RWPE2 (cell line): ENCODE data around the gene CDH20.

Source experiments
- ATAC-seq: fragments of 200-7000 bp; cut with Tn5 transposase; 3 replicates; pipeline ENCODE4 v1.9.1; 2021; ENCODE audit warnings: low read depth
- DNase-seq: peaks from one replicate; pipeline ENCODE4 v3.0.0-alpha.2; 2020; ENCODE audit warnings: low spot score
- H3K27ac ChIP-seq: fragments of 450-650 bp; 2 replicates; pipeline ENCODE4 v1.5.1; 2017; ENCODE audit warnings: mild to moderate bottlenecking; ENCODE audit not compliant: poor library complexity, severe bottlenecking
- H3K27me3 ChIP-seq: fragments of 250-450 bp; sonication (Bioruptor Pico); 2 replicates; pipeline ENCODE4 v1.5.1; 2021; ENCODE audit warnings: mild to moderate bottlenecking, moderate library complexity; ENCODE audit not compliant: insufficient read depth, poor library complexity, severe bottlenecking
- H3K36me3 ChIP-seq: fragments of 250-450 bp; sonication (Bioruptor Pico); 2 replicates; pipeline ENCODE4 v1.5.1; 2020; ENCODE audit warnings: low read depth, mild to moderate bottlenecking, moderate library complexity
- H3K4me1 ChIP-seq: fragments of 250-450 bp; sonication (Bioruptor Pico); 2 replicates; pipeline ENCODE4 v1.5.1; 2021; ENCODE audit warnings: mild to moderate bottlenecking, moderate library complexity; ENCODE audit not compliant: insufficient read depth, poor library complexity, severe bottlenecking
- H3K4me3 ChIP-seq: fragments of 250-450 bp; sonication (Bioruptor Pico); 2 replicates; pipeline ENCODE4 v1.5.1; 2021; ENCODE audit warnings: mild to moderate bottlenecking, moderate library complexity; ENCODE audit not compliant: severe bottlenecking
- H3K9me3 ChIP-seq: fragments of 250-450 bp; sonication (Bioruptor Pico); 2 replicates; pipeline ENCODE4 v1.5.1; 2021; ENCODE audit warnings: mild to moderate bottlenecking, moderate library complexity; ENCODE audit not compliant: severe bottlenecking
- TF ChIP-seq, protein P1 (sequence below): fragments of 450-650 bp; IDR thresholded peaks from one replicate; pipeline ENCODE4 v1.5.1; 2017; ENCODE audit warnings: mild to moderate bottlenecking, moderate library complexity; ENCODE audit not compliant: poor library complexity, severe bottlenecking

Gene CDH20

GRCh38 chr18:61545281-61546245 lies 212.3 kb downstream of the CDH20 start:
- H3K36me3 ChIP-seq, result no peaks in the 10 kb centered on the region
- DNase-seq, result no peak
- no peak for ATAC-seq
- no peaks in the 10 kb centered on the region for H3K27me3 ChIP-seq
- H3K4me3 ChIP-seq, result no peak overlapping the region
- TF ChIP-seq, protein P1, sequence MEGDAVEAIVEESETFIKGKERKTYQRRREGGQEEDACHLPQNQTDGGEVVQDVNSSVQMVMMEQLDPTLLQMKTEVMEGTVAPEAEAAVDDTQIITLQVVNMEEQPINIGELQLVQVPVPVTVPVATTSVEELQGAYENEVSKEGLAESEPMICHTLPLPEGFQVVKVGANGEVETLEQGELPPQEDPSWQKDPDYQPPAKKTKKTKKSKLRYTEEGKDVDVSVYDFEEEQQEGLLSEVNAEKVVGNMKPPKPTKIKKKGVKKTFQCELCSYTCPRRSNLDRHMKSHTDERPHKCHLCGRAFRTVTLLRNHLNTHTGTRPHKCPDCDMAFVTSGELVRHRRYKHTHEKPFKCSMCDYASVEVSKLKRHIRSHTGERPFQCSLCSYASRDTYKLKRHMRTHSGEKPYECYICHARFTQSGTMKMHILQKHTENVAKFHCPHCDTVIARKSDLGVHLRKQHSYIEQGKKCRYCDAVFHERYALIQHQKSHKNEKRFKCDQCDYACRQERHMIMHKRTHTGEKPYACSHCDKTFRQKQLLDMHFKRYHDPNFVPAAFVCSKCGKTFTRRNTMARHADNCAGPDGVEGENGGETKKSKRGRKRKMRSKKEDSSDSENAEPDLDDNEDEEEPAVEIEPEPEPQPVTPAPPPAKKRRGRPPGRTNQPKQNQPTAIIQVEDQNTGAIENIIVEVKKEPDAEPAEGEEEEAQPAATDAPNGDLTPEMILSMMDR, result no peak
- H3K27ac ChIP-seq, result no peak overlapping the region
- peaks cover 7% of the 10 kb centered on the region for H3K4me1 ChIP-seq
- no peaks in the 10 kb centered on the region for H3K9me3 ChIP-seq

DNA sequence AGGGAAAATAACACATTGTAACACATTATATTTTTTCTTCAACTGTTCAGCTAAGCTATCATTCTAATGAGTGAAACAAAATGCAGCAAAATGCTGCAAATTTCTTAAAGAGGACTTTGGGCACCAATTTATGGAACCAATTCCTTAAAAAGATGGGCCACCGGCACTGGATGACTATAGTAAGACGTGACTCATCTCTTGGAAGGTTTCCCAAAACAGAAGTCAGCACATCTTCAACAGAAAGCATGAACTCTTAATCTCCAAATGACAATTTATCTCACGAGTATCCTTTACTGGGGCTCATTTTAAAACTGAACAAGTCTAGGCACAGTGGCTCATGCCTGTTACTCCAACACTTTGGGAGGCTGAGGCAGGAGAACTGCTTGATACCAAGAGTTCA lies 213.4 kb downstream of the CDH20 start:
- Histone ChIP-seq H3K27me3 (no peaks in the 10 kb centered on the region), H3K4me1 (peaks cover 2% of the 10 kb centered on the region), H3K27ac (no peak overlapping the region), H3K36me3 (no peaks in the 10 kb centered on the region), H3K9me3 (no peaks in the 10 kb centered on the region), H3K4me3 (no peak overlapping the region)
- ATAC-seq, result peak; percentile 55; the same call in 2 of the 3 replicates
- TF ChIP-seq, protein P1, result no peak
- no peak for DNase-seq

DNA sequence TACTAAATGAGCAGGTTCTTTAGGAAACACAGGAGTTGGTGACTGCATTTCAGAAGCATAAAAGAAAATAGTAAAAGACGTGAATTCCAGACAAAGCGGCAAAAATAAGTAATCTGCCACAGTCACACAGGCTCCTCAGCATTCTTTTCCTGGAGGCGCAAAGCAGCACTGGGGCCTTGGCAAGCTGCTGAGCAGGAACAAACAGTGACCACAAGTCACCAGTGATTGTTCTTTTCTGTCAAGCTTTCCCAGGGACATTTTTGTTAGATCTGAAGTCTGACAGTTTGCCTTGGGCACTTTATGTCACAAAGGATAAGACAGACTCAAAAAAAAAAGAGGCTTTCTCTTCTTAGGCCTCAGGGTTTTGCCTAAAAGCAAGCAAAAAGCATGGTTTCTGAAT lies 216.2 kb downstream of the CDH20 start:
- no peaks in the 10 kb centered on the region for H3K36me3 ChIP-seq
- H3K4me1 ChIP-seq, result no peaks in the 10 kb centered on the region
- H3K27me3 ChIP-seq, result no peaks in the 10 kb centered on the region
- DNase-seq (no peak), ATAC-seq (no peak)
- no peak overlapping the region for H3K4me3 ChIP-seq
- H3K27ac ChIP-seq, result no peak overlapping the region
- TF ChIP-seq, protein P1, result no peak
- no peaks in the 10 kb centered on the region for H3K9me3 ChIP-seq

DNA sequence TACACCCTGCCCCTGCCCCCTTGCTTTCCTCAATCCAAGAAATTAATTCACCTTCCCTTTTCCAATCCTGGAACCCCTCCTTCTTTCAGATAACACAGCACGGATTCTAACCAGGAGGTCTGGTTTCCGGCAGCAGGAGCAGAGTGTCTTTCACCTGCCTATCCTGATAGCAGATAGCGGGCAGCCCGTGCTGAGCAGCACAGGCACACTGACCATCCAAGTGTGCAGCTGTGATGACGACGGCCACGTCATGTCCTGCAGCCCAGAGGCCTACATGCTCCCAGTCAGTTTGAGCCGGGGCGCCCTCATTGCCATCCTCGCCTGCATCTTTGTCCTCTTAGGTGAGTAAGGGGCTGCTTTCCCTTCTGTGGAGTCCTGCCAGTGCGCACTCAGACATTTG lies 216.7 kb downstream of the CDH20 start:
- Histone ChIP-seq H3K9me3 (no peaks in the 10 kb centered on the region), H3K27me3 (no peaks in the 10 kb centered on the region), H3K27ac (no peak overlapping the region), H3K4me1 (no peaks in the 10 kb centered on the region), H3K4me3 (no peak overlapping the region), H3K36me3 (no peaks in the 10 kb centered on the region)
- TF ChIP-seq, protein P1, result no peak
- ATAC-seq (no peak), DNase-seq (no peak)

DNA sequence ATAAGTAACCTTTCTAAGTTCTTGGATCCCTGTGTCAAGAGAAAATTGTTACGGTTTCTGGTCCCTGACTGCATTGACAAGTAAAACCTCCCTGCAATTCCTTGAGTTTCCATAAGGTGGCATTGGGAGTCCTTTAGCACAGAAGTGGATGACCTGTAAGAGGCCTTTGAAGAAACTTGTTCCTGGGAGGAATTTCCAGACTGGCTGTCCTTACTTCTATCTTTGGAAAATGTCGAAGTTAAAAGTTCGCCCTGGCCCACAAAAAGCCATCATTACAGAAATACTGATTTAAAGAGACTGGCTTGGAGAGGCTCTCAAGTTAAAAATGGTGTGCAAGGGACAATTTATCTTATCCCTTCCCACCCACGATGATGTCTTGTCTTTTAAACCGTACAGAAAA lies 218.4 kb downstream of the CDH20 start:
- H3K9me3 ChIP-seq, result no peaks in the 10 kb centered on the region
- no peak overlapping the region for H3K27ac ChIP-seq
- H3K4me3 ChIP-seq, result no peak overlapping the region
- peak; percentile 77; the same call in 2 of the 3 replicates for ATAC-seq
- no peak for DNase-seq
- TF ChIP-seq, protein P1, result peak; percentile 91
- no peaks in the 10 kb centered on the region for H3K27me3 ChIP-seq
- no peaks in the 10 kb centered on the region for H3K36me3 ChIP-seq
- no peaks in the 10 kb centered on the region for H3K4me1 ChIP-seq
